SK-N-DZ (cell line): ENCODE data around the gene NFKB1.
"Not testable (repeated sequence)": the region's sequence is repeated elsewhere in the genome, so short reads cannot be mapped to it uniquely, and the experiment has no call there.

Experiments
- DNase-seq: peaks from one replicate; pipeline ENCODE4 v3.0.0-alpha.2; 2015; ENCODE audit warnings: low spot score

NFKB1 gene

DNA sequence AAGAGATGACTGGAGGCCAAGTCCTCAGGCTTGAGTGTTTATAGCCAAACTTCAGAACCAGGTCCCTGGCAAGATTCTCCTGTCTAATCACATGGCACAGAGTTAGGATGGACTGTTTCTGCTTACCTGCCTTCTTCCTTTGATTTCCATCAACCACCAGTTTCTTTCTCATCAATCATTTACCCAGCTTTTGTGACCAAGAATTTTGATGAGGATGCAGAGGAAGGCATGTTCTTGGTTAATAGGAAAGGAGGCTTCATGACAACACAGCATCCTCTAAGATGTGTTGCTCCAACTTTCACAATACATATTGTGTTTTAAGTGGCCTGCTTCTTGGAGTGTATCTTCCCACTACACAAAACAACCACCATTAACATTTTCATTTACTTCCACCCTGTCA is 65.3 kb downstream of the NFKB1 start:
- DNase-seq = no peak

DNA sequence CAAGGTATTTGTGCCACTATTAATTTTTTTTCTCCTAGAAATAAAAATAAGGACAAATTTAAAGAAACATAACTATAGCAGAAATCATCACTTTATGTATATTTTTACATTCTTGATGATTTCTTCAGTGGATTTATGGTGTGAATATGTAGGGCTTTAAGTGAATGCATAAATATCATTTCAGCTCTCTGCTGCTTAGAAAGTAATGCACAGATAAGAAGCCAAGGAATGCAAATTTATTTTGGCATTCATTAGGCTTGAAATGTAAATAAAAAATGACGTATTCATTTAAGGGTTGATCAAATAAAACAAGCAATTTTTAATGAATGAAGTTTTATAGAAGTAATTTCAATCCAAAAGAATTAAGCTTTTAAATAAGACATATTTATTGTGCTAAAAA is 66.3 kb downstream of the NFKB1 start:
- no peak for DNase-seq

DNA sequence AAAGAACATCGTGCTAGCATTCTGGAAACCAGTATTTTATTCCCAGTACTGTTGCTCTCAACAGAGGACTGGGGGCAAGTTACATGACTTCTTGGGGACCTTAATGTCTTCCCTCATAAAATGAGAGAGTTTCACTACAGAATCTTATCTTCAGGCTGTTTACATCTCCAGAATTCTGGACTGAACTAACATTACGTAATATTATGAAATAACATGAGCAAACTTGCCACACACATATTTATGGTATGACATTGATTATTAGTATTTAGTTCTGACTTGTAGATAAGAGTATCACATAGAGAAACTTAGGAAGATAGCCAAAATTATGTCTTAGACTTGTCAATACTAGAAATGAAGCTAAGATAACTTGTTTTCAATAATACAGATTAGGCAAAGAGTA is 68.0 kb downstream of the NFKB1 start:
- no peak for DNase-seq

DNA sequence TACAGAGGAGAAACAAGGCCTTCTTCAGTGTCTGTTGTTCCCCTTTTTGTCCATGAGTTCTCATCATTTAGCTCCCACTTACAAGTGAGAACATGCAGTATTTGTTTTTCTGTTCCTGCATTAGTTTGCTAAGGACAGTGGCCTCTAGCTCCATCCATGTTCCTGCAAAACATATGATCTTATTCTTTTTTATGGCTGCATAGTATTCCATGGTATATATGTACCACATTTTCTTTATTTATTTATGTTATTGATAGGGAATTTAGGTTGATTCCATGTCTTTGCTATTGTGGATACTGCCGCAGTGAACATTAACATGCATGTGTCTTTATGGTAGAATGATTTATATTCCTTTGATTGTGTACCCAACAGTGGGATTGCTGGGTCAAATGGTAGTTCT is 69.1 kb downstream of the NFKB1 start:
- not testable (repeated sequence) for DNase-seq

DNA sequence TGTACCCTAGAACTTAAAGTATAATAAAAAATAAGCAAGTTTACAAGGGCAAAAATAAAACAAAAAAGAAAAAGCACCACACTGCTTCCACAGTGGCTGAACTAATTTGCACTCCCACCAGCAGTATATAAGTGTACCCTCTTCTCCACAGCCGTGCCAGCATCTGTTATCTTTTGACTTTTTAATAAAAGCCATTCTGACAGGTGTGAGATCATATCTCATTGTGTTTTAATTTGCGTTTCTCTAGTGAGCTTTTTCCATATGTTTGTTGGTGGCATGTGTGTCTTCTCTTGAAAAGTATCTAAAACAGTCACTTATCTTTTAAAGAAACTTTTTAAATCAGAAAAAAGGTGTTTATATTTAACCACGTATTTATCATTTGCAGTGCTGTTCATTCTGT is 71.3 kb downstream of the NFKB1 start:
- peak; percentile 63 for DNase-seq

DNA sequence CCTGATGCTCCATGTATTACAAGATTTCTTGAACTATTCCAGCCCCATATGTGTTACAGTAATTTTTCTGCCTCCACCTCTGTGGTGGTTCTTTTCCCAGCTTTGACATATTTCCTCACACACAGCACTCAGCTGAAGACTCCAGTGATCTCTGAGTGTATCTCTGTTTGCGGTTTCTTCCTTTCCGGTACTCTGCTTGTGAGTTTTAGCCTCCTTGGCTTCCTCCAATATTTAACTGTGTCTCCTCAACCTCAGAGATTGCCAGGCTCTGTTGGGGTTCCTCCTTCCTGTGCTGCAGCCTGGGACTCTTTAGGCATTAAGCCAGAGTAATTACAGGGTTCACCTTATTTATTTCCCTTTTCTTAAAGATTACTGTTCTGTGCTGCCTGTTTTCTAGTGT is 73.2 kb downstream of the NFKB1 start:
- DNase-seq = no peak

DNA sequence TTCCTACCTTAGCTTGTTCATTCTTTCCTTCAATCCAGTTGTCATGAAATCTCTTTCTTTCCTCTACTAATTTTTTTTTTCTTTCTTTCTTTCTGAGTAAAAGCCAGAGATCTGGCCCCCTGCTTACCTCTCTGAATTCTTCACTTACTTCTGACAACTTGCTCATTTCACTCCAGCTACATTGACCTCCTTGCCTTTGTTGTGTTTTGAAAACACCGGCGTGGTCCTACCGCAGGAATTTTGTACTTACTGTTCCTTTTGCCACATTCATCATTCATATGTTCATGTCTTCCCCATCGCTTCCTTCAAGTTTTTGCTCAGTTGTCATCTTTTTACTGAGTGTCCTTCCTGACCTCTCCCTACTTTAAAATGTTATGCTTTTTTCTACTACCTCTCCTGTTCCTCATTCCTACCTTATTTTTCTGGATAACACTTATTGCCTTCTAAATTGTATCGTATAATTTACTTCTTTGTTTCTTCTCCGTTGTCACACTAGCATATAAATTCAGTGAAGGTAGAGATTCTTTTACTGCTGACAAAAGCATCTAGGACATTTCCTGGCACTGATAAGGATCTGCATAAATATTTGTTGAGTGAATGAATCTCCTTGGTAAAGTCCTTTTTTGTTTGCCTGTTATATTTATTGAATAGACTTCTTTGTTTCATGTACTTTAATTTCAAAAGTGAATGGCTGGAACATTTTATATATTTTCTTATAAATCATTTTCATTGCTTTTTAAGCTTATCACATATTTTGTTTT is 74.4 kb downstream of the NFKB1 start:
- no peak for DNase-seq

DNA sequence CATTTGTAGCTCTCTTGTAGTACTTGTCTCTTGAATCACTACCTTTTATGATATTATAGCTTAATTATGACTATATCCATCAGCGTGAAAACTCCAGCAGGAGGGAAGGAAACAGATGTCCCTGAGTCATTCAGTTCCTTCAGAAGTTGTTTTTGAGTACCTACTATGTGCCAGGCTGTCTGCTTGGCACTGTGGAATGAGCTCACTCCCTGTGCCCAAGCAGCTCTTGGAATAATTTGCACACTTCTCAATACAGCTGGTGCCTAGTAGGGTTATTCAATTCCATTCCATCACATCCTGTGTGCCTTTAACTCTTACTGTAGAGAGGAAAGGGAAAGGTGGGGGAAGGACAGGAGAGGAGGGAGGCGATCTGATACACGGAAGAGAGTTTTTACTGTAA is 77.1 kb downstream of the NFKB1 start:
- no peak for DNase-seq

DNA sequence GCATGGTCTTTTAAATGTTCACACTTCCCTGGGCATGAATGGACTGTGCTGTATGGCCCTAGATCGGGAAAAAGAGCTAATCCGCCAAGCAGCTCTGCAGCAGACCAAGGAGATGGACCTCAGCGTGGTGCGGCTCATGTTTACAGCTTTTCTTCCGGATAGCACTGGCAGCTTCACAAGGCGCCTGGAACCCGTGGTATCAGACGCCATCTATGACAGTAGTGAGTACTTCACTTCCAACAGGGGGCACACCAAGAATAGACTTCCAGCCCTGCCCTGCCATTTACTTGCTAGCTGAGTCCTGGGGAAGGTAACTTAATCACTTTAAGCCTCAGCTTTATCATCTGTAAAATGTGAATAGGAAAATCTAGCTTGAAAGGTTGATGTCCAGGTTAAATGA is 77.7 kb downstream of the NFKB1 start:
- no peak for DNase-seq

DNA sequence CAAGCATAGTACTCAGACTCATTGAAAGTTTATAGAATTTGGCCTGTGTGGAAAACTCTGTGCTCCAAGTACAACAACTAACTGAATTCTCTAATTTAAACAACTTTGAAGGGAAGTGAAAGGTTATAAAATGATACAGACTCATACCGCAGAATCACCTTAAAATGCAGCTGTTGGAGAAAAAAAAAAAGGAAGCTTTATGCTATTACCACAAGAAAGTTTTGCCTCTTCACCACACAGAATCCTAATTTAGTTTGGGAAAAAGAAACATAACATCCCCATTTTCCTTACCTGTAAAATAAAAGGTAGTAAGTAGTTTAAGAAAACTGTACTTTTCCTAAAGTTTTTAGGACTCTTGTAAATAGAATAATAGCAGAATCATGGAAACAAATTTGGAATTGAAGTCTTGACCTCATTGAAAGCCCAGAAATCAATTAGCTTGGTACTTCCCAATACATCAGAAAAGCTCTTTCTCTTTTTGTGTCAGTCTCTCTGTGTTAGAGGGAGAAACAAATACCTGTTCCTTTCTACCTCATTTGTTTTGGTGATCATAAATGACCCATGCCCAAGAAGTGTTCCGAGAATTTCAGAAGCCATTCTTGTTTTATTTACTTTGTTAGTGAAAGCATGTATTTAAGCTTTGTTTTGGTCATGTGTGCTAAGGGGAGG is 78.8 kb downstream of the NFKB1 start:
- DNase-seq = no peak

DNA sequence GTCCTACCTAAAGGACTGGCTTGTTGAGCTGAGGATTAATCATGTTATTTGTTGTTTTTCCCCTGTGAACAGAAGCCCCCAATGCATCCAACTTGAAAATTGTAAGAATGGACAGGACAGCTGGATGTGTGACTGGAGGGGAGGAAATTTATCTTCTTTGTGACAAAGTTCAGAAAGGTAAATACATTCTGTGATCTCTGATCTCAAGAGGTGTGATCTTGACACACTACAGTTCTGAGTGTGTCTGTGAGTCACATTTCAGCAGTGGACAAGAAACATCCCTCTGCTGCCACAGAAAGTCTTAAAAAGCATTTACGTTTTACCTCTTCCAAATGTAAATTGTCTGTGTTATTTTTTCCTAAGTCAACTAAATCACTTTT is 79.3 kb downstream of the NFKB1 start:
- no peak for DNase-seq

DNA sequence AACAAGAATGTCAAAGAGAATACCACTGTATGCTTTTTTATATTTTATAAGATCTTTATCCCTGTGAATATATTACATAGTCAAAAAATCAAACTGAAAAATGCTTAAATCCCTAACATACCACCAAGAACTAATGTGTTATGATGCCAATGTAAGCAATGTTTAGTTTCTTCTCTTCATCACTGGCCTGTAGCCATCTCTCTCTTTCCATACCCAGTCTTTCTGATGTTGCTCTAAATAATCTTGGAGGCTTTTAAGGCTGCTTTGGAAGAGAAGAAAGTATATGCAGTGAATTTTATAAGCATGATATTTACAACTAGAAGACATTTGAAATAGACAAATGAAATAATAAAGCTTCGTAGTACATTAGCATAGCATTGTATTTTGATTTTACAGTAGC is 82.9 kb downstream of the NFKB1 start:
- no peak for DNase-seq

DNA sequence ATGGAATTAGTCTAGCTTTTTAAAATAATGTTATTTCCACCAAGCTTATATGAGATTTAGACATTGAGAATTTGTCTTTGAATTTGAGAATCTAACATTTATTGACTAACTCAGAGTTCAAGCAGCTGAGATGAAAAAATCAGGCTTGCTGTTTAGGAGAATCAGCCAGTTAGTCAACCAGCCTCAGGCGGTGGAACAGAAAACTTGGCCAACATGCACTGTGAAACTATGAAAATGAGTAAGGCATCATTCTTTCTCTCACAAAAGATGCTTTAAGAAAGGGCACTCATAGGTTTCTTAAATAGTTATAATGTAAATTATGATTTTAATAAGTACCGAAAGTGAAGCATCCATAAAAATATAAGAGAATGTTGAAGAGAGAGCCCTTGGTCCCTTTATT is 84.2 kb downstream of the NFKB1 start:
- DNase-seq = no peak

DNA sequence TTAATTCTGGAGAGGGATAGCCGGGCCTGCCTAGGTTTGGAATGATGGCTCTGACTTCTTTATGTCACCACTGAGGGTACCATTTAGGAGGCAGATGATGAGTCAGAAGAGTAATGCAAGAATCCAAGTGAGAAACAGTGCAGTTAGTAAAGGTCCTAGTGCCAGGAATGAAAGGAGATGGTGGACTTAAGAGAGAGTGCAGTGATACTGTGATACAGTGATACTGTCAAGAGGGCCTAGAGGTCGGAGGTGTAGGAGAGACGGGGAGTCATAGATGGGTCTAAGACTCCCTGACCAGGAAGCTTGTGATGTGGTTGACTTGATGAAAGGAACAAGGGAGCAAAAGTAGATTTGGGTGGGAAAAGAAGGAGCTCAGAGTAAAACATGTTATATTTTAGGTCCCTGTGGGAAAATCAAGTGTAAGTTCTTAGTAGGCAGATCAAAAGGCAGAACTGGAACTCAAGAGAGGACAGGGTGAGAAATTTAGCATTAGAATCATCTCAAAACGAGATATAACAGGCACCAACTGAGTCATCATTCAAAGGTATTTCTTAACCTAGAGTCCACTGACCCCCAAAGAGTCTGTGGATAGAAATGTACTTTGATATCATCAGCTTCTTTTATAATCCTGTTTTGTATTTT is 85.0 kb downstream of the NFKB1 start:
- no peak for DNase-seq

DNA sequence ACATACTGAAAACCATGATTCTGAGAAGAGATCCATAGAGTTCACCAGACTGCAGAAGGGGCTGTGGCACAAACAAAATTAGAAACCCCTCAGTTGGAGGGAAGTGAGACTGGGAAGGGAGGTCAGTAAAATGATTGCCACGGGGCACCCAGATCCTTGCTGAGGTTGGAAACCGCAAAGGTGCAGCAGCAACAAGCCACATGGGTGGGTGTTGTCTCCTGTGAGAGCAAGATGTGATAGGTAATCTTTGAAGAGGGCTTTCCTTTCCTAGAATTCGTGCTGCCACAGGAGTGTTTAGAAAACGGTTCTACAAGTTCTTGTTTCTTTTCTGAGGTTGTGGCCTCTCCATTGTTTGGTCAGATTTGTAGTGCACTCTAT is 85.5 kb downstream of the NFKB1 start:
- no peak for DNase-seq

DNA sequence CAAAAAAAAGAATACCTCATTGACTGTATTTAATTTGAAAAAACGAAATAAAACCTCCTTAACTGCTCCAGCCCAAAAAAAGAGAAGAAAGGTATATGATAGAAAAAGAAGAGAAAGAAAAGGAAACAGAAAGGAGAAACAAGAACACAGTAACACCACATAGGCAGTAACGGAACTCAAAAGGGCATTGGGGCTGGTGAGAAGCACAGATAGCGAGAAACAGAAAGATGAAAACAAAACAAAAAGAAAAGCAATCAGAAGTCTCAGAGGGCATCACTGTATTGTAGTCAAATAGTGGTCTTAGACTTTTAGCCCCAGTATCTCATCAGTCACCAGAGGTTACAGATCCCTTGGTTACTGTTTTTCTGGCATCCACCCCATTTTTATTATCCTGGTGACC is 88.6 kb downstream of the NFKB1 start:
- no peak for DNase-seq

DNA sequence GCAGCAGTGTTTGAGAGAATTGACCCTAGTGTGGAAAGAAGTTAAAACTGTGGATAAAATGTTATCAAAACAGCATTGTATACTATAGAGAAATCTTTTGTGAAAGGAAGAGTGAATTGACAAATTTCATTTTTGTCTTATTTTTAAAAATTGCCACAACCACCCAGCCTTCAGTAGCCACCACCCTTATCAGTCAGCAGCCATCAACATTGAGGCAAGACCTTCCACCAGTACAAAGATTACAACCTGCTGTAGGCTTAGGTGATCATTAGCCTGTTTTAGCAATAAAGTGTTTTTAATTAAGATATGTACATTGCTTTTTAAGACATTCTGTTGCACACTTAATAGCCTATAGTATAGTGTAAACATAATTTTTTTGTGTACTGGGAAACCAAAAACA is 91.1 kb downstream of the NFKB1 start:
- no peak for DNase-seq

DNA sequence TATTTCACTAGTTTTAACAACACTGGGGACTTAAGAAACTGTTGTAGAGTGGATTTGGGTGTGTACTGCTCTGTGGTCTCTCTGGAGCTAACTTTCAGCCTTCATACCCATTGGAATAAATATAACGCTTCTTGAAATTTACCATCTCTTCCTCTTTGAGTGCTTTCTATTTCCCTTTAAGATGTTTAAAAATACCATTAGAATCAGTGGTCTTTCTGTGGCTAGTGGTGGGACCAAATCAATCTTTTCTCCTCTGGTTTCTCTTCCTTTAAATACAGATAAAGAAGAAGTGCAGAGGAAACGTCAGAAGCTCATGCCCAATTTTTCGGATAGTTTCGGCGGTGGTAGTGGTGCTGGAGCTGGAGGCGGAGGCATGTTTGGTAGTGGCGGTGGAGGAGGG is 92.0 kb downstream of the NFKB1 start:
- DNase-seq = no peak

DNA sequence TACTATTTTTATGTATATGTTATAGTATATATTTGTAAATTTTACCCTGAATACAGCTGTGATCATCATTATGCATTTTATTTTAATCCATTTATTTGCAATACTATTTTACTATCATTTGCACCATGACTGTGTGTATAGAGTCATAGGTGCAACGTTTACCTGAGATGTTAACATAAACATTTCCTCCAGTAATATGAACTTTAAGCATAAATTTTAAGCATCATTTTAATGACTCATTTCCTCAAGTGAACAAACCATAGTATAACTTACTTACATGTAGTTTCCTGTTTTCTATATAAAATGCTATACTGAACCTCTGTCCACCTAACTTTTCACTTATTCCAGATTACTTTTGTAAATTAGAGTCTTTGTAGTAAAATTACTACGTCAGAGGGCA is 92.8 kb downstream of the NFKB1 start:
- no peak for DNase-seq

DNA sequence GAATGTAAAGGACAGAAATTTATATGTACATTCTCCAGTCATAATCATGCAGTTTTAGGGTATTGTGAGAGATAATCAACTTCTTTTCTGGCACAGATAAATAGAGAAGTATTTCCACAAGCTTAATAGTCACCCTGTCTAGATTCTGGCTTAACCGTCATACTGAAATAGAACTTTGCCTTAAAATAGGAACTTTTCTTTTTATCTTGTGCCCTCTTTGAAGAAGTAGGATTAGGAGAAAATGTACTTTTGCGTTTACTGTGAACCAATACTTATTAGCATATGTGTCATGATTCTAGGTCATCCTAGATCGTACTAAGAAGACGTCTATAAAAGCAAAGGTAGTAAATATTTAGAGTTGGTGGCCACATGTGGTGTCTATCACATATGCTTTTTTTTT is 95.4 kb downstream of the NFKB1 start:
- DNase-seq = no peak

DNA sequence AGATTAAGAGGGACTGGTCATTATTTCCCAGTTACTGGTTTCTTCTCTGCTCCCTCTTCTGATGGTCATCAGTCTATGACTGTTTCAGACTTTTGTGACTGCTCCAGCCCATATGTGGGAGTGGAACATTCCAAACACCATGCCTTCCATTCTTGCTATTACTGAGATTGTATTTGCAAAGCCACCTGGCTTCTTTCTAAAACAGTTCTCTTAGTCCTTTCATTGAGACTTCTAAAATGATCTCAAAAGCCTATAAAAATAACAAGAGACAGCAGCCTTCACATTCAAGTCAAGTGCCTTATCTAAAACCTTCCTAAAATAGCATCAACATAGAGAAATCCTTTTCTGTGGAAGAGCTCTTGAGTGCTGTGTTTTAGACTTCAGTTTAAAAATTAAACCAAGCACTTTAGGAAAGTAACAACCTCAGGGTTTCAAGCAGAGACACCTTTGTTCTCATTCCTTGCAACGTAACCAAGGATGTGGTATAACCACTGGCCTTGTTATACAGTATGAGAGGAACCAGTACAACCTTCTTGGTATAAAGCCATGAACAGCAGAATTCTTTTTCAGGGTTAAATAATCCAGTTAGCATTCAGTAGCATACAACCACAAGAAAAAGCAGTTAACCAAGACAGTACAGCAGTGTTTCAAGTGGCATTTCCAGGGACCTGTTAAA is 97.1 kb downstream of the NFKB1 start:
- DNase-seq = no peak

DNA sequence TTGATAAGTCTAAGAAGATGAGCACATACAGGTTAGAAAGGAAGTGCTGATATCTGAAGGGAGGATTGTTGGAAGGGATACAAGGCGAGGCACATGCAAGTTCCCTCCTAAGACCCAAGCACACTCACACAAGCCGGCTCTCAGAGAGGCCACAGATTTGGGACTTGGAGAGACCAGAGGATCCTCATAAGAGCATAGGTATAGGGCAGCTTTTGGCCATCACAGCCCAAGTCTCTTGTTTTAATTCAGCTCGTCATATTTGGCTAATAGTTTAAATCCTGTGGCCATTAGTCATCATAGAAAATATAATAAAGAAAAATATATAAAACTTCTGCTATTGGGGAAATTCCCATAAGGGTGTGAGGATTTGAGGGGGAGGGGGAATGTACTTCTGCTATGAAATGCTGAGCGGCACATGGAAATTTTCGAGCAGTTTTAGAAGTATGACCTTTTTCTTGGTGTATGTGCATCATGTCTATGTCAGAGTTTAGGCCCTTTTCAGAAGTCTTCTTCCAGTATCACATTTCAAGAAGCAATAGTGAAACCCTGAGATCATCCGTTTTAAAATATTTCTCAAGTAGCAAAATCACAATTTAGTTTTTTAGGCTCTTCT is 97.7 kb downstream of the NFKB1 start:
- DNase-seq = no peak
